HEK293T (cell line): ENCODE data around the gene PTMA.

Experiments used
- ARNT ChIP-seq: fragments of 450-650 bp; IDR thresholded peaks from 2 replicates; pipeline ENCODE4 v1.6.1; 2017; ENCODE audit warnings: mild to moderate bottlenecking
- BHLHE40 ChIP-seq: fragments of 450-650 bp; IDR thresholded peaks from 2 replicates; pipeline ENCODE4 v1.6.1; 2016; ENCODE audit warnings: mild to moderate bottlenecking, moderate library complexity, borderline replicate concordance
- CTBP1 ChIP-seq: fragments of 450-650 bp; IDR thresholded peaks from 2 replicates; pipeline ENCODE4 v1.6.1; 2016; ENCODE audit warnings: borderline replicate concordance
- ELF4 ChIP-seq: fragments of 450-650 bp; IDR thresholded peaks from 2 replicates; pipeline ENCODE4 v1.6.1; 2017; ENCODE audit warnings: antibody characterized with exemption
- FOXM1 ChIP-seq: fragments of 450-650 bp; IDR thresholded peaks from 2 replicates; pipeline ENCODE4 v1.6.1; 2017; ENCODE audit warnings: mild to moderate bottlenecking, borderline replicate concordance
- LEF1 ChIP-seq: fragments of 450-650 bp; IDR thresholded peaks from 2 replicates; pipeline ENCODE4 v1.6.1; 2017; ENCODE audit warnings: mild to moderate bottlenecking, borderline replicate concordance
- PKNOX1 ChIP-seq: fragments of 450-650 bp; IDR thresholded peaks from 2 replicates; pipeline ENCODE4 v1.6.1; 2016
- SP1 ChIP-seq: fragments of 450-650 bp; IDR thresholded peaks from 2 replicates; pipeline ENCODE4 v1.6.1; 2017
- SUZ12 ChIP-seq: fragments of 450-650 bp; IDR thresholded peaks from 2 replicates; pipeline ENCODE4 v1.6.1; 2016; ENCODE audit warnings: mild to moderate bottlenecking
- TARDBP ChIP-seq: fragments of 450-650 bp; IDR thresholded peaks from 2 replicates; pipeline ENCODE4 v1.6.1; 2016
- ZNF384 ChIP-seq: fragments of 450-650 bp; IDR thresholded peaks from 2 replicates; pipeline ENCODE4 v1.6.1; 2016

GRCh38 chr2:231662811-231663457, 45.4 kb upstream of the PTMA start:
- TF ChIP-seq SP1 (no peak), ZNF384 (no peak), BHLHE40 (no peak), PKNOX1 (no peak), ELF4 (no peak), TARDBP (no peak), SUZ12 (no peak), ARNT (no peak), LEF1 (no peak), CTBP1 (no peak), FOXM1 (no peak)
